OCI-LY7 (cell line): Measurements from ENCODE around the gene IGFBP3. TPM values are rescaled to one million over a fixed set of nuclear protein-coding genes. Genes with fewer than 3 reads are reported as not detected.
"Not testable (repeated sequence)": the region's sequence is repeated elsewhere in the genome, so short reads cannot be mapped to it uniquely, and the experiment has no call there.

Source experiments
- BruUV-seq: library from RNA; stranded (reverse); fragments of 400-500 nt; replicated peaks from 2 replicates; lab custom pipeline; 2021; lab: Mats Ljungman, UMichigan
- CTCF ChIA-PET: fragments of 300-600 bp; sonication (Branson Sonifier 250); formaldehyde crosslinking; loops from one replicate; lab custom pipeline; 2022; ENCODE audit warnings: antibody characterized with exemption; ENCODE audit not compliant: unreplicated experiment; lab: Charles Lee
- POLR2A ChIA-PET: fragments of 300-600 bp; sonication (Branson Sonifier 250); formaldehyde crosslinking; loops from one replicate; lab custom pipeline; 2022; ENCODE audit warnings: antibody characterized with exemption; lab: Charles Lee
- DNase-seq: peaks from one replicate; pipeline ENCODE4 v3.0.0-alpha.2; 2015; ENCODE audit warnings: low spot score
- H2AFZ ChIP-seq: fragments of 200-600 bp; sonication (generic), shearing (Covaris generic); 2 replicates; pipeline ENCODE4 v1.6.1; 2014; ENCODE audit warnings: mild to moderate bottlenecking, antibody characterized with exemption, low read length, moderate library complexity
- H3K27ac ChIP-seq: fragments of 200-600 bp; sonication (generic); 2 replicates; pipeline ENCODE4 v1.5.1; 2014; ENCODE audit warnings: mixed run types, low read depth, mild to moderate bottlenecking, moderate library complexity, low read length, inconsistent platforms; ENCODE audit not compliant: poor library complexity, severe bottlenecking
- H3K36me3 ChIP-seq: fragments of 200-600 bp; sonication (generic); 2 replicates; pipeline ENCODE4 v1.6.1; 2014; ENCODE audit warnings: mild to moderate bottlenecking, antibody characterized with exemption, low read length, moderate library complexity, mixed read lengths; ENCODE audit not compliant: insufficient read depth
- H3K4me1 ChIP-seq: fragments of 200-600 bp; sonication (generic); 2 replicates; pipeline ENCODE4 v1.5.1; 2014; ENCODE audit warnings: mild to moderate bottlenecking, low read length; ENCODE audit not compliant: insufficient read depth, poor library complexity, severe bottlenecking
- H3K4me2 ChIP-seq: fragments of 200-600 bp; sonication (generic); 2 replicates; pipeline ENCODE4 v1.6.1; 2014; ENCODE audit warnings: mild to moderate bottlenecking, low read length
- H3K4me3 ChIP-seq: fragments of 200-600 bp; sonication (generic); 2 replicates; pipeline ENCODE4 v1.5.1; 2014; ENCODE audit warnings: mild to moderate bottlenecking, low read depth, low read length; ENCODE audit not compliant: poor library complexity, severe bottlenecking
- H3K79me2 ChIP-seq: fragments of 200-600 bp; sonication (generic); 2 replicates; pipeline ENCODE4 v1.6.1; 2016; ENCODE audit warnings: low read depth, mild to moderate bottlenecking, low read length, moderate library complexity, mixed read lengths; ENCODE audit not compliant: insufficient read depth
- H3K9me2 ChIP-seq: fragments of 200-600 bp; sonication (generic); 2 replicates; pipeline ENCODE4 v1.6.1; 2016; ENCODE audit warnings: mild to moderate bottlenecking, low read length, mixed read lengths; ENCODE audit not compliant: insufficient read depth
- H3K9me3 ChIP-seq: fragments of 200-600 bp; sonication (generic); 2 replicates; pipeline ENCODE4 v1.6.1; 2014; ENCODE audit warnings: mild to moderate bottlenecking, mixed run types, low read length, mixed read lengths
- H4K20me1 ChIP-seq: fragments of 200-600 bp; sonication (generic); 2 replicates; pipeline ENCODE4 v1.6.1; 2014; ENCODE audit warnings: mild to moderate bottlenecking, antibody characterized with exemption, low read length, moderate library complexity, mixed read lengths; ENCODE audit not compliant: insufficient read depth
- CTCF ChIP-seq: fragments of 200-600 bp; sonication (generic); conservative IDR thresholded peaks from 2 replicates; pipeline ENCODE4 v1.5.1; 2014; ENCODE audit warnings: mild to moderate bottlenecking, antibody characterized with exemption, low read length, moderate library complexity, mixed read lengths
- EZH2phosphoT487 ChIP-seq: fragments of 200-600 bp; sonication (generic); IDR thresholded peaks from 2 replicates; pipeline ENCODE4 v1.6.1; 2018; ENCODE audit warnings: low read depth, borderline replicate concordance, mild to moderate bottlenecking, mixed run types, antibody characterized with exemption, low read length, moderate library complexity, mixed read lengths
- intact Hi-C: fragments of 100-400 bp; cut with micrococcal nuclease; formaldehyde crosslinking; loops from one replicate; pipeline ENCODE4 v1.10.0; 2022; ENCODE audit not compliant: unreplicated experiment
- total RNA-seq, 2 experiments: library from RNA; depleted of rRNA in 1 of 2; stranded (reverse); fragments of >200 nt in 1 of 2; shearing (Covaris generic) in 1 of 2; gene quantifications; 2 replicates each; pipeline ENCODE4 v1.2.3, GENCODE V29; 2014 to 2022

Gene IGFBP3
- total RNA-seq, 2 experiments from 2014 or later, result not detected

GRCh38 chr7:45940939-45941338 lies 19.9 kb upstream of the IGFBP3 start:
- Histone ChIP-seq H3K4me1 (no peaks in the 10 kb centered on the region), H3K9me2 (no peaks in the 10 kb centered on the region), H3K9me3 (no peaks in the 10 kb centered on the region), H3K27ac (no peak overlapping the region), H3K4me2 (no peak overlapping the region), H3K79me2 (no peaks in the 10 kb centered on the region), H3K4me3 (no peak overlapping the region), H3K36me3 (no peaks in the 10 kb centered on the region), H4K20me1 (no peaks in the 10 kb centered on the region), H2AFZ (no peak overlapping the region)
- TF ChIP-seq EZH2phosphoT487 (no peak), CTCF (no peak)
- no peak for DNase-seq
- ChIA-PET POLR2A (no interaction called here), CTCF (interaction anchor here (0.6 kb wide), 1 partner anchor 524 kb away, joined by 3 read pairs; no protein-coding TSS in a partner anchor)
- no TSS peak for BruUV-seq
- intact Hi-C loops, result no loop called here

- CTCF ChIA-PET, H3K27ac ChIP-seq, H3K9me2 ChIP-seq, H3K4me1 ChIP-seq, H3K9me3 ChIP-seq, BruUV-seq, H2AFZ ChIP-seq, H3K4me2 ChIP-seq, H3K36me3 ChIP-seq, intact Hi-C loops, H3K79me2 ChIP-seq, DNase-seq, H4K20me1 ChIP-seq, POLR2A ChIA-PET, H3K4me3 ChIP-seq: not testable (repeated sequence)
These were observed 19.2 kb upstream of the IGFBP3 start for GRCh38 chr7:45940237-45940781.

GRCh38 chr7:45939574-45939973 lies 18.5 kb upstream of the IGFBP3 start:
- no peak overlapping the region for H3K4me3 ChIP-seq
- no TSS peak for BruUV-seq
- CTCF ChIA-PET, result no interaction called here

More at GRCh38 chr7:45939574-45939973, 18.5 kb upstream of the IGFBP3 start:
- Histone ChIP-seq H2AFZ (no peak overlapping the region), H4K20me1 (no peaks in the 10 kb centered on the region), H3K4me1 (no peaks in the 10 kb centered on the region), H3K9me3 (no peaks in the 10 kb centered on the region), H3K27ac (no peak overlapping the region), H3K79me2 (no peaks in the 10 kb centered on the region), H3K36me3 (no peaks in the 10 kb centered on the region), H3K4me2 (no peak overlapping the region), H3K9me2 (no peaks in the 10 kb centered on the region)
- TF ChIP-seq CTCF, result no peak
- no peak for TF ChIP-seq EZH2phosphoT487
- no peak for DNase-seq
- intact Hi-C loops, result no loop called here
- POLR2A ChIA-PET, result no interaction called here
